Measurements from ENCODE around the gene LDLRAD3. TPM values are rescaled to one million over a fixed set of nuclear protein-coding genes. Genes with fewer than 3 reads are reported as not detected.

The LDLRAD3 gene
- total and polyA plus RNA-seq, 11 donors = 1.1 to 7.7 (median 2.6) TPM

GRCh38 chr11:36013950-36014897 is 70.4 kb downstream of the LDLRAD3 start:
- no peaks in the 10 kb centered on the region for H3K36me3 ChIP-seq
- H3K27ac ChIP-seq = peak overlapping the region in 2 of 12 donors; percentile 10 to 40
- H3K27me3 ChIP-seq = no peaks in the 10 kb centered on the region
- H3K4me3 ChIP-seq = no peak overlapping the region
- peaks cover 0 to 49% (median 12%) of the 10 kb centered on the region in 12 donors for H3K4me1 ChIP-seq
- no peak for ATAC-seq
- TF ChIP-seq CTCF (IDR thresholded peaks at IDR 0.05) (no peak), POLR2A (IDR thresholded peaks at IDR 0.05) (no peak)
- intact Hi-C loops (cut with DNase I) = no loop called here
- no peak for DNase-seq
- 84 to 92% (median 88%) methylated on average over 8 of the region's 8 CpGs for WGBS, 4 donors
- H3K9me3 ChIP-seq = no peaks in the 10 kb centered on the region

GRCh38 chr11:36014898-36015665 is 71.2 kb downstream of the LDLRAD3 start:
- 71 to 81% (median 75%) methylated on average over 14 of the region's 14 CpGs for WGBS, 4 donors
- H3K9me3 ChIP-seq = no peaks in the 10 kb centered on the region
- H3K27me3 ChIP-seq = no peaks in the 10 kb centered on the region
- intact Hi-C loops (cut with DNase I) = no loop called here
- TF ChIP-seq POLR2A (IDR thresholded peaks at IDR 0.05) = no peak
- no peak for TF ChIP-seq CTCF (IDR thresholded peaks at IDR 0.05)
- H3K4me3 ChIP-seq = no peak overlapping the region
- no peak overlapping the region for H3K27ac ChIP-seq
- H3K4me1 ChIP-seq = peaks cover 0 to 40% (median 4%) of the 10 kb centered on the region in 12 donors
- no peaks in the 10 kb centered on the region for H3K36me3 ChIP-seq
- ATAC-seq (peak in 1 of 4 donors; percentile 10), DNase-seq (no peak)

GRCh38 chr11:36015799-36016198 is 71.9 kb downstream of the LDLRAD3 start:
- Histone ChIP-seq H3K36me3 (no peaks in the 10 kb centered on the region), H3K27ac (peak overlapping the region in 1 of 12 donors; percentile 17), H3K9me3 (no peaks in the 10 kb centered on the region), H3K4me1 (peaks cover 0 to 35% (median 4%) of the 10 kb centered on the region in 12 donors), H3K27me3 (no peaks in the 10 kb centered on the region), H3K4me3 (no peak overlapping the region)
- intact Hi-C loops (cut with DNase I) = no loop called here
- TF ChIP-seq POLR2A (IDR thresholded peaks at IDR 0.05) = no peak
- no peak for TF ChIP-seq CTCF (IDR thresholded peaks at IDR 0.05)
- DNase-seq = peak; percentile 42 to 71 (median 51)
- 60 to 68% (median 66%) methylated on average over 8 of the region's 8 CpGs for WGBS, 4 donors
- ATAC-seq = peak; percentile 57 to 71 (median 58)

GRCh38 chr11:36016263-36016662 is 72.4 kb downstream of the LDLRAD3 start:
- Histone ChIP-seq H3K9me3 (no peaks in the 10 kb centered on the region), H3K27me3 (no peaks in the 10 kb centered on the region), H3K27ac (peak overlapping the region in 1 of 12 donors; percentile 17), H3K4me1 (peaks cover 0 to 35% (median 4%) of the 10 kb centered on the region in 12 donors), H3K4me3 (no peak overlapping the region), H3K36me3 (no peaks in the 10 kb centered on the region)
- ATAC-seq (peak in 1 of 4 donors; percentile 16), DNase-seq (no peak)
- intact Hi-C loops (cut with DNase I) = no loop called here
- 93 to 97% (median 96%) methylated on average over 3 of the region's 3 CpGs for WGBS, 4 donors
- TF ChIP-seq POLR2A (IDR thresholded peaks at IDR 0.05) (no peak), CTCF (IDR thresholded peaks at IDR 0.05) (no peak)
